GM21447 (cell line): ENCODE results near the gene PLCD1.

Experiments
- ATAC-seq: cut with Tn5 transposase; IDR thresholded peaks from one replicate; pipeline ENCODE4 v1.9.1; 2021; ENCODE audit not compliant: unreplicated experiment

Gene PLCD1

GRCh38 chr3:37968813-37969595 is 60.4 kb downstream of the PLCD1 start:
- ATAC-seq = no peak

GRCh38 chr3:37968199-37968598 is 61.2 kb downstream of the PLCD1 start:
- ATAC-seq = no peak

GRCh38 chr3:37967260-37967881 is 62.1 kb downstream of the PLCD1 start:
- peak; percentile 70 for ATAC-seq

- ATAC-seq = no peak
Measured at GRCh38 chr3:37964716-37965115, 64.7 kb downstream of the PLCD1 start.

GRCh38 chr3:37964146-37964545 is 65.3 kb downstream of the PLCD1 start:
- no peak for ATAC-seq

- ATAC-seq = no peak
Measured at GRCh38 chr3:37963635-37964034, 65.8 kb downstream of the PLCD1 start.

GRCh38 chr3:37963016-37963415 is 66.4 kb downstream of the PLCD1 start:
- ATAC-seq = no peak

- no peak for ATAC-seq
Measured at GRCh38 chr3:37961622-37962431, 67.6 kb downstream of the PLCD1 start.

- ATAC-seq = peak; percentile 39
Measured at GRCh38 chr3:37957539-37957936, 71.9 kb downstream of the PLCD1 start.
